Epidermal melanocyte (primary cell): Measurements from ENCODE around the gene NDUFV1.
"Not testable (repeated sequence)": the region's sequence is repeated elsewhere in the genome, so short reads cannot be mapped to it uniquely, and the experiment has no call there.

ENCODE experiments used
- DNase-seq: peaks from one replicate; pipeline ENCODE4 v3.0.0; 2011; ENCODE audit warnings: low spot score; ENCODE audit not compliant: insufficient read length

The NDUFV1 gene

DNA sequence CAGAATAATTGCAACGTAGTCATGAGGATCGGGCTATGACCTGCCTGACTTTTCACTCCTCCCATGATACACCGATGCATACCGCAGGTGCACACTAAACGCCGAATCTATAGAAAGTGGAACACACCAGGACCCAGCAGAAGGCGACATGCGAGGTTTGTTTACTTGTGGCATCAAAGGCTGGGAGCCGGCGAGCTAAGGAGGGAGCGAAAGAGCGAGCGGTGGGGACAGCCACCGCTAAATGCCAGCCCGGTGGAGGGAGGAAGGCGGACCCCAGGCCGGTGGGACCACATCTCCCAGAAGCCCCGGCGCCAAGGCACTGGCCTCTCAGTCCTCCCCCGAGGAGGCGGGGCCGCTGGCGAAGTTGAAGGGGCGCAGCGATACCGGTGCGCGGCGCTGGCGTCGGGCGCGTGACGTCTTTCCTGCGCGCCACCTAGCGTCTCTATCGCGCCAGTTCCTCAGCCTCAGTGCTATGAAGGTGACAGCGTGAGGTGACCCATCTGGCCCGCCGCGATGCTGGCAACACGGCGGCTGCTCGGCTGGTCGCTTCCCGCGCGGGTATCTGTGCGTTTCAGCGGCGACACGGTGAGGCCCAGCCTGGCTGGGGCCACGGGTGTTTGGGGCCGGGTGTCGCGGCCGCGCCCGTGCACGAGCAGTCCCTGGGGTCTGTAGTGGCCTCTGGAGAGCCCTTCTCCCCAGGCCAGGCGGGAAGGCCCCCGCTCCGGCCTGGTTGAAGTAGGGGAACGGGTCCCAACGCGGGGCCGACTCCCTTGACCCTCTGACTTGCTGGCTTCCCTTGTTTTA, at the start of gene NDUFV1:
Gene NDUFV1 (plus strand): TSS at position 445 of the 804 bp plus-strand sequence. CDS start 69 bp downstream, at position 514.
- DNase-seq, result peak; percentile 51

- DNase-seq, result no peak
Observed at GRCh38 chr11:67558084-67558772, 48.5 kb upstream of the NDUFV1 start.

DNA sequence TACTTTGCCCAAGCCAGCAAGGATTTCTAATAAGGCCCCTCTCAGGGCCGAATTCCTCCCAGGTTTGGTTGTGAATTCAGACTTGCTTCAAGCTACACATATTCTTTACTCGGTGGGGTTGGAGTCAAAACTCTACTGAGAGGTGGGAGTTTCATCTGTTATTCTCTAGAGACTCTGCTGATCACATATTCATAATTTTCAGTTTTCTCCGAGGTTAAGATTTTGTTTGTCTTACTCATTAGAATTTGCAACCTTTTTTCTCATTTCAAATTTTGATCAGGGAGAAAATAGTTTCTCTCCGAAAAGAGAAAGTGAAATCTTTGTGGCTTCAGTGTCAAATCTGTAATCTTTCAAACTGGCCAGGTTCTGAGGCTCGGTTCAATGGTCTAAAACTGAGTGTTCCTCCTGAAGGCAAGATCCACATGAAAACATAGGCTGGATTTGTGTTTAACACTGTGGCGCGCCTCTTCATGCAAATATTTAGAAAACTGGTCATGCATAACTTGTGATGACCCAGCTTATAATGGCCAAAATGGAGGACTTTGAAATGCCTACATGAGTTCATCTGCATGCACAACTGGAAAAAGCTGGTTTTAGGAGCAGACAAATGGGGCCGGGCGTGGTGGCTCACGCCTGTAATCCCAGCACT, 44.6 kb upstream of the NDUFV1 start:
- no peak for DNase-seq

- no peak for DNase-seq
Observed at GRCh38 chr11:67562963-67563704, 43.6 kb upstream of the NDUFV1 start.

- not testable (repeated sequence) for DNase-seq
Observed at GRCh38 chr11:67563705-67564114, 43.0 kb upstream of the NDUFV1 start.

DNA sequence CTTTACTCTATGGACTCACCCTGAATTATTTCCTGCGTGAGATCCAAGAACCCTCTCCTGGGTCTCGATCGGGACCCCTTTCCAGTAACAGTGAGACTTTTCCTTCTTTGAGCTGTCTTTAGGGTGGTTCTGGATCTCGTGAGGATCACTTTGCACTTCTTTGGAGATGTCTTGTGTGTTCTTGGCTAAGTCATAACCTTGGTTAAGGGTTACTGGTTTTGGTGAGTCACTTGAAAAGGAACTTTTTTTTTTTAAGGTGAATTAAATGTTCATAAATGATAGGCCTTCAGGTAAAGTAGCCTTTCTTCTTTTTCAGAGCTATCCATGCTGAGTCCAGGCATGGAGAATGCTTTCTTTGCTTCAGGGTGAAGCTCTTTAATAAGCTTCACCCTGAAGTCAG, 42.5 kb upstream of the NDUFV1 start:
- DNase-seq, result no peak

- no peak for DNase-seq
Observed at GRCh38 chr11:67571443-67571842, 35.3 kb upstream of the NDUFV1 start.

- DNase-seq, result no peak
Observed at GRCh38 chr11:67572305-67572704, 34.4 kb upstream of the NDUFV1 start.

GRCh38 chr11:67572747-67573419, 33.9 kb upstream of the NDUFV1 start:
- DNase-seq, result no peak

DNA sequence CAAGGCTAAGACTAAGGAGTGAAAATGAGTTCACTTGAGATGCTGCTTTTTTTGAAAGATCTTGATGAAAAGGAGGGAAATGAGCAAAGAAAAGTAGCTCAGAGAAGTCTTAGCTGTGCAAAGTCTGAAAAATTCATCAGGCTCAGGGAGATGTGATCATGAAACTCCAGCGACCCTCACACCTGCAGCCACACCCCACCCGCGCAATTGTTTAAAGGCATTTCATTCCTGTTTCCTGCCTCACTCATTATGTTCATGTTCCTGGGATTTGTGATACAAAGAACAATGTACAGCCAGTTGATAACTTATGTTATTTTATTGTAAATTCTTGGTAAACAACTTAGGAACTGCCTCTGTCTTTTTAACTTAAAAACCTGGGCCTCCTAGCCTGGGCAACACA, 31.8 kb upstream of the NDUFV1 start:
- DNase-seq, result no peak

GRCh38 chr11:67576735-67577475, 29.8 kb upstream of the NDUFV1 start:
- no peak for DNase-seq

GRCh38 chr11:67577951-67578350, 28.8 kb upstream of the NDUFV1 start:
- no peak for DNase-seq

DNA sequence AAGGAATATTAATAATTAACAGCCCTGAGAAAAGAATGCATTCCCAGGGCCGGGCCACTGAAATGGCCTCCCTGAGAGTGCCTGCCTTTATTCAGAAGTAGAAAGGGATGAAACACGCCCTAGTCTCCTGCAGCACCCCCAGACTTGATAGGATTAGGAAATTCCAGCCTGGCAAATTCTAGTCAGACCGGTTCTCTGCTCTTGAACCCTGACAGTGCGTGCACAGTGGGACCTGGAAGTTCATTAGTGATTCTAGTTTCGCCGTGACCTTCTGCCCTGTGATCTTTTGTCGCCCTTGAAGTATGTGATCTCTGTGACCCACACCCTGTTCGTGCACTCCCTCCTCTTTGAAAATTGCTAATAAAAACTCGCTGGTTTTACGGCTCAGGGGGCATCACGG, 25.3 kb upstream of the NDUFV1 start:
- no peak for DNase-seq

DNA sequence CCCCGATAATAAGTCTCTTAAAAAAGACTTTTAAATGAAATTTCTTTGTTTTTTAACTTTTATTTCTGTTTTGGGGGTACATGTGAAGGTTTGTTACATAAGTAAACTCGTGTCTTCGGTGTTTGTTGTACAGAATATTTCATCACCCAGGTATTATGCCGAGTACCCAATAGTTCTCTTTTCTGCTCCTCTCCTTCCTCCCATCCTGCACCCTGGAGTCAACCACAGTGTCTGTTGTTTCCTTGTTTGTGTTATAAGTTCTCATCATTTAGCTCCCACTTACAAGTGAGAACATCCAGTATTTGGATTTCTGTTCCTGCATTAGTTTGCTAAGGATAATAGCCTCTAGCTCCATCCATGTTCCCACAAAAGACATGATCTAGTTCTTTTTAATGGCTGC, 24.7 kb upstream of the NDUFV1 start:
- DNase-seq, result no peak

DNA sequence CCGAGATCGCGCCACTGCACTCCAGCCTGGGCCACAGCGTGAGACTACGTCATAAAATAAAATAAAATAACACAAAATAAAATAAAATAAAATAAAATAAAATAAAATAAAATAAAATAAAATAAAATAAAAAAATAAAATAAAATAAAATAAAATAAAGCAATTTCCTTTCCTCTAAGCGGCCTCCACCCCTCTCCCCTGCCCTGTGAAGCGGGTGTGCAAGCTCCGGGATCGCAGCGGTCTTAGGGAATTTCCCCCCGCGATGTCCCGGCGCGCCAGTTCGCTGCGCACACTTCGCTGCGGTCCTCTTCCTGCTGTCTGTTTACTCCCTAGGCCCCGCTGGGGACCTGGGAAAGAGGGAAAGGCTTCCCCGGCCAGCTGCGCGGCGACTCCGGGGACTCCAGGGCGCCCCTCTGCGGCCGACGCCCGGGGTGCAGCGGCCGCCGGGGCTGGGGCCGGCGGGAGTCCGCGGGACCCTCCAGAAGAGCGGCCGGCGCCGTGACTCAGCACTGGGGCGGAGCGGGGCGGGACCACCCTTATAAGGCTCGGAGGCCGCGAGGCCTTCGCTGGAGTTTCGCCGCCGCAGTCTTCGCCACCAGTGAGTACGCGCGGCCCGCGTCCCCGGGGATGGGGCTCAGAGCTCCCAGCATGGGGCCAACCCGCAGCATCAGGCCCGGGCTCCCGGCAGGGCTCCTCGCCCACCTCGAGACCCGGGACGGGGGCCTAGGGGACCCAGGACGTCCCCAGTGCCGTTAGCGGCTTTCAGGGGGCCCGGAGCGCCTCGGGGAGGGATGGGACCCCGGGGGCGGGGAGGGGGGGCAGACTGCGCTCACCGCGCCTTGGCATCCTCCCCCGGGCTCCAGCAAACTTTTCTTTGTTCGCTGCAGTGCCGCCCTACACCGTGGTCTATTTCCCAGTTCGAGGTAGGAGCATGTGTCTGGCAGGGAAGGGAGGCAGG, 23.2 kb upstream of the NDUFV1 start, which contains the start of gene GSTP1:
Gene GSTP1 (plus strand): TSS at position 566 of the 958 bp plus-strand sequence. CDS start 32 bp downstream, at position 598.
- peak; percentile 79 for DNase-seq

DNA sequence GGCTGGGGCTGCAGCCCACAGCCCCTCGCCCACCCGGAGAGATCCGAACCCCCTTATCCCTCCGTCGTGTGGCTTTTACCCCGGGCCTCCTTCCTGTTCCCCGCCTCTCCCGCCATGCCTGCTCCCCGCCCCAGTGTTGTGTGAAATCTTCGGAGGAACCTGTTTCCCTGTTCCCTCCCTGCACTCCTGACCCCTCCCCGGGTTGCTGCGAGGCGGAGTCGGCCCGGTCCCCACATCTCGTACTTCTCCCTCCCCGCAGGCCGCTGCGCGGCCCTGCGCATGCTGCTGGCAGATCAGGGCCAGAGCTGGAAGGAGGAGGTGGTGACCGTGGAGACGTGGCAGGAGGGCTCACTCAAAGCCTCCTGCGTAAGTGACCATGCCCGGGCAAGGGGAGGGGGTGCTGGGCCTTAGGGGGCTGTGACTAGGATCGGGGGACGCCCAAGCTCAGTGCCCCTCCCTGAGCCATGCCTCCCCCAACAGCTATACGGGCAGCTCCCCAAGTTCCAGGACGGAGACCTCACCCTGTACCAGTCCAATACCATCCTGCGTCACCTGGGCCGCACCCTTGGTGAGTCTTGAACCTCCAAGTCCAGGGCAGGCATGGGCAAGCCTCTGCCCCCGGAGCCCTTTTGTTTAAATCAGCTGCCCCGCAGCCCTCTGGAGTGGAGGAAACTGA, 22.4 kb upstream of the NDUFV1 start:
- DNase-seq, result no peak

- no peak for DNase-seq
Observed at GRCh38 chr11:67584881-67585873, 21.6 kb upstream of the NDUFV1 start.
